DOHH2 (cell line): ENCODE measurements around the gene TBX6.
"Not testable (repeated sequence)": the region's sequence is repeated elsewhere in the genome, so short reads cannot be mapped to it uniquely, and the experiment has no call there.

Experiments used
- H3F3A ChIP-seq: fragments of 200-600 bp; sonication (generic), shearing (Covaris generic); 2 replicates; pipeline ENCODE4 v1.6.0; 2016; ENCODE audit warnings: antibody characterized with exemption, mild to moderate bottlenecking; ENCODE audit not compliant: control insufficient read depth, insufficient read depth
- H3K27ac ChIP-seq: fragments of 200-600 bp; sonication (generic); 2 replicates; pipeline ENCODE4 v1.5.1; 2014; ENCODE audit warnings: low read depth, mild to moderate bottlenecking, low read length, moderate library complexity
- H3K27me3 ChIP-seq: fragments of 200-600 bp; sonication (generic); 2 replicates; pipeline ENCODE4 v1.6.1; 2014; ENCODE audit warnings: mild to moderate bottlenecking, low read length, mixed read lengths; ENCODE audit not compliant: control insufficient read depth
- H3K36me3 ChIP-seq: fragments of 200-600 bp; sonication (generic); 2 replicates; pipeline ENCODE4 v1.6.1; 2014; ENCODE audit warnings: mild to moderate bottlenecking, low read length, moderate library complexity, mixed read lengths; ENCODE audit not compliant: control insufficient read depth
- H3K4me1 ChIP-seq: fragments of 200-600 bp; sonication (generic); 2 replicates; pipeline ENCODE4 v1.6.1; 2014; ENCODE audit warnings: mild to moderate bottlenecking, low read length, mixed read lengths; ENCODE audit not compliant: control insufficient read depth
- H3K4me2 ChIP-seq: fragments of 200-600 bp; sonication (generic); 2 replicates; pipeline ENCODE4 v1.6.0; 2014; ENCODE audit warnings: mild to moderate bottlenecking, low read length, moderate library complexity
- H3K4me3 ChIP-seq: fragments of 200-600 bp; sonication (generic); 2 replicates; pipeline ENCODE4 v1.5.1; 2014; ENCODE audit warnings: mild to moderate bottlenecking, low read length, mixed read lengths
- H3K79me2 ChIP-seq: fragments of 200-600 bp; sonication (generic); 2 replicates; pipeline ENCODE4 v1.6.1; 2014; ENCODE audit warnings: mild to moderate bottlenecking, low read length, mixed read lengths; ENCODE audit not compliant: control insufficient read depth
- H3K9me2 ChIP-seq: fragments of 200-600 bp; sonication (generic); replicated peaks from 2 replicates; pipeline ENCODE4 v1.6.1; 2014; ENCODE audit warnings: mild to moderate bottlenecking, low read length, mixed read lengths; ENCODE audit not compliant: control insufficient read depth
- H3K9me3 ChIP-seq: fragments of 200-600 bp; sonication (generic); 2 replicates; pipeline ENCODE4 v1.6.1; 2014; ENCODE audit warnings: antibody characterized with exemption, low read length, mixed read lengths; ENCODE audit not compliant: control insufficient read depth, insufficient read depth
- H4K20me1 ChIP-seq: fragments of 200-600 bp; sonication (generic); 2 replicates; pipeline ENCODE4 v1.6.0; 2014; ENCODE audit warnings: low read depth, mild to moderate bottlenecking, antibody characterized with exemption, low read length, moderate library complexity; ENCODE audit not compliant: control insufficient read depth, insufficient read depth
- EZH2phosphoT487 ChIP-seq: fragments of 200-600 bp; sonication (generic); IDR thresholded peaks from 2 replicates; pipeline ENCODE4 v1.6.1; 2017; ENCODE audit warnings: borderline replicate concordance, mild to moderate bottlenecking, antibody characterized with exemption, low read length, moderate library complexity, mixed read lengths
- TF ChIP-seq, protein P1 (sequence below): fragments of 200-600 bp; sonication (generic); IDR thresholded peaks from one replicate; pipeline ENCODE4 v1.5.1; 2014; ENCODE audit warnings: antibody characterized with exemption, mild to moderate bottlenecking, low read depth, low read length; ENCODE audit not compliant: poor library complexity, severe bottlenecking

Gene TBX6

GRCh38 chr16:30127993-30128392 lies 36.3 kb upstream of the TBX6 start:
- no peaks in the 10 kb centered on the region for H4K20me1 ChIP-seq
- no peaks in the 10 kb centered on the region for H3F3A ChIP-seq
- no peak overlapping the region for H3K4me3 ChIP-seq
- no peak overlapping the region for H3K27ac ChIP-seq
- H3K4me1 ChIP-seq: peaks cover 22% of the 10 kb centered on the region
- no peaks in the 10 kb centered on the region for H3K9me2 ChIP-seq
- H3K9me3 ChIP-seq: no peaks in the 10 kb centered on the region
- TF ChIP-seq, protein P1, sequence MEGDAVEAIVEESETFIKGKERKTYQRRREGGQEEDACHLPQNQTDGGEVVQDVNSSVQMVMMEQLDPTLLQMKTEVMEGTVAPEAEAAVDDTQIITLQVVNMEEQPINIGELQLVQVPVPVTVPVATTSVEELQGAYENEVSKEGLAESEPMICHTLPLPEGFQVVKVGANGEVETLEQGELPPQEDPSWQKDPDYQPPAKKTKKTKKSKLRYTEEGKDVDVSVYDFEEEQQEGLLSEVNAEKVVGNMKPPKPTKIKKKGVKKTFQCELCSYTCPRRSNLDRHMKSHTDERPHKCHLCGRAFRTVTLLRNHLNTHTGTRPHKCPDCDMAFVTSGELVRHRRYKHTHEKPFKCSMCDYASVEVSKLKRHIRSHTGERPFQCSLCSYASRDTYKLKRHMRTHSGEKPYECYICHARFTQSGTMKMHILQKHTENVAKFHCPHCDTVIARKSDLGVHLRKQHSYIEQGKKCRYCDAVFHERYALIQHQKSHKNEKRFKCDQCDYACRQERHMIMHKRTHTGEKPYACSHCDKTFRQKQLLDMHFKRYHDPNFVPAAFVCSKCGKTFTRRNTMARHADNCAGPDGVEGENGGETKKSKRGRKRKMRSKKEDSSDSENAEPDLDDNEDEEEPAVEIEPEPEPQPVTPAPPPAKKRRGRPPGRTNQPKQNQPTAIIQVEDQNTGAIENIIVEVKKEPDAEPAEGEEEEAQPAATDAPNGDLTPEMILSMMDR: no peak
- TF ChIP-seq EZH2phosphoT487: no peak
- peaks cover 4% of the 10 kb centered on the region; the same call in 1 of the 2 replicates for H3K27me3 ChIP-seq
- H3K79me2 ChIP-seq: no peaks in the 10 kb centered on the region
- no peak overlapping the region for H3K4me2 ChIP-seq
- H3K36me3 ChIP-seq: no peaks in the 10 kb centered on the region

DNA sequence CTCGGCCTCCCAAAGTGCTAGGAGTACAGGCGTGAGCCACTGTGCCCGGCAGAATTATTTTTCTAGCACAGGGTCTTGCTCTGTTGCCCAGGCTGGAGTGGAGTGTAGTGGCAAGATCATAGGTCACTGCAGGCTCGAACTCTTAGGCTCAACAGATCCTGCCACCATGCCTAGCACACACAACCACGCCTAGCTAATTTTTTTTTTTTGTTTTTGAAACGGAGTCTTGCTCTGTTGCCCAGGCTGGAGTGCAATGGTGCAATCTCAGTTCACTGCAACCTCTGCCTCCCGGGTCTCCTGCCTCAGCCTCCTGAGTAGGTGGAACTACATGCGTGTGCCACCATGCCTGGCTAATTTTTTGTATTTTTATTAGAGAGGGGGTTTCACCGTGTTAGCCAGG lies 34.0 kb upstream of the TBX6 start:
- not testable (repeated sequence) for H3F3A ChIP-seq, H3K79me2 ChIP-seq, H3K36me3 ChIP-seq, H3K4me2 ChIP-seq, H3K27me3 ChIP-seq, H3K9me3 ChIP-seq, H3K9me2 ChIP-seq, H3K27ac ChIP-seq, H4K20me1 ChIP-seq, H3K4me3 ChIP-seq
- peaks cover 37% of the 10 kb centered on the region for H3K4me1 ChIP-seq

DNA sequence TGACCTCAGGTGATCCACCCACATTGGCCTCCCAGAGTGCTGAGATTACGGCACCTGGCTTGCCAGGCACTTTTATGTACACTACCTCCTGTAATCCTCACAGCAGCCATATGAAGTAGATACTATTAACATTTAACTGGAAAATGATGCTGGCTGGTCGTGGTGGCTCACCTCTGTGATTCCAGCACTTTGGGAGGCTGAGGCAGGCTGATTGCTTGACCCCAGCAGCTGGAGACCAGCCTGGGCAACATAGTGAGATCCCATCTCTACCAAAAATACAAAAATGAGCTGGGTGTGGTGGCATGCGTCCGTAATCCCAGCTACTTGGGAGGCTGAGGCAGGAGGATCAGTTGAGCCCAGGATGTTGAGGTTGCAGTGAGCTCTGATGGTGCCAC lies 33.3 kb upstream of the TBX6 start:
- Histone ChIP-seq H3K9me3 (no peaks in the 10 kb centered on the region), H3K27ac (no peak overlapping the region), H3F3A (no peaks in the 10 kb centered on the region), H3K9me2 (no peaks in the 10 kb centered on the region), H3K27me3 (peaks cover 4% of the 10 kb centered on the region; the same call in 1 of the 2 replicates), H3K4me1 (peaks cover 40% of the 10 kb centered on the region), H3K36me3 (peaks cover 4% of the 10 kb centered on the region; the same call in 1 of the 2 replicates), H3K4me3 (no peak overlapping the region), H4K20me1 (no peaks in the 10 kb centered on the region), H3K79me2 (peaks cover 6% of the 10 kb centered on the region), H3K4me2 (no peak overlapping the region)
- no peak for TF ChIP-seq EZH2phosphoT487
- TF ChIP-seq, protein P1: no peak

GRCh38 chr16:30122604-30123160 lies 31.0 kb upstream of the TBX6 start:
- Histone ChIP-seq H3F3A (0 out of 2 replicates have a peak, but pooled peaks cover 5% of the 10 kb centered on the region), H3K27me3 (peaks cover 4% of the 10 kb centered on the region; the same call in 1 of the 2 replicates), H3K4me1 (peaks cover 43% of the 10 kb centered on the region), H3K79me2 (peaks cover 6% of the 10 kb centered on the region), H3K4me2 (peak overlapping the region; percentile 82), H3K36me3 (peaks cover 17% of the 10 kb centered on the region; the same call in 1 of the 2 replicates), H4K20me1 (no peaks in the 10 kb centered on the region), H3K27ac (peak overlapping the region; percentile 24; the same call in 1 of the 2 replicates), H3K4me3 (peak overlapping the region; percentile 75), H3K9me3 (no peaks in the 10 kb centered on the region), H3K9me2 (no peaks in the 10 kb centered on the region)
- no peak for TF ChIP-seq EZH2phosphoT487
- TF ChIP-seq, protein P1: no peak
